ENCODE data around the gene ANKS3.
"Not testable (repeated sequence)": the region's sequence is repeated elsewhere in the genome, so short reads cannot be mapped to it uniquely, and the experiment has no call there.

Gene ANKS3

DNA sequence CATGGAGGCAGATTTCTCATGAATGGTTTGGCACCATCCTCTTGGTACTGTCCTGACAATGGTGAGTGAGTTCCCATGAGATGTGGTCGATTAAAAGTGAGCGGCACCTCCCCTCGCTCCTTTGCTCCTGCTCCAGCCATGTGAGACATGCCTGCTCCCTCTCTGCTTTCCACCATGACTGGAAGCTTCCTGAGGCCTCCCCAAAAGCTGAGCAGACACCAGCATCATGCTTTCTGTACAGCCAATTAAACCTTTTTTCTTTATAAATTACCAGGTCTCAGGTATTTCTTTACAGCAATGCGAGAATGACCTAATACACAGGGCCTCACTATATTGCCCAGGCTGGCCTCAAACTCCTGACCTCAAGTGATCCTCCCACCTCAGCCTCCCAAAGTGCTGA, 20.8 kb upstream of the ANKS3 start:
- DNase-seq, result no peak

DNA sequence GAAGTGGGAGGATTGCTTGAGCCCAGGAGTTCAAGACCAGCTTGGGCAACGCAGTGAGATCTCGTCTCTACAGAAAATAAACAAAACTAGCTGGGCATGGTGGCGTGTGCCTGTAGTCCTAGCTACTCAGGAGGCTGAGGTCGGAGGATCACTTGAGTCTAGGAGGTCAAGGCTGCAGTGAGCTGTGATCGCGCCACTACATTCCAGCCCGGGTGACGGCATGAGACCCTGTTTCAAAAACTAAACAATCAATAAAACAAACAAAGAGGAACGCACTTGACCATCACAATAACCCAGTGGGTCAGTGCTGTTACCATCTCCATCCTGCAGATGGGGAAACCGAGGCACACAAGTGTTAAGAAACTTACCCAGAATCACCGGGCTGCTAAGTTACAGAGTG, 19.2 kb upstream of the ANKS3 start:
- no peak for DNase-seq

DNA sequence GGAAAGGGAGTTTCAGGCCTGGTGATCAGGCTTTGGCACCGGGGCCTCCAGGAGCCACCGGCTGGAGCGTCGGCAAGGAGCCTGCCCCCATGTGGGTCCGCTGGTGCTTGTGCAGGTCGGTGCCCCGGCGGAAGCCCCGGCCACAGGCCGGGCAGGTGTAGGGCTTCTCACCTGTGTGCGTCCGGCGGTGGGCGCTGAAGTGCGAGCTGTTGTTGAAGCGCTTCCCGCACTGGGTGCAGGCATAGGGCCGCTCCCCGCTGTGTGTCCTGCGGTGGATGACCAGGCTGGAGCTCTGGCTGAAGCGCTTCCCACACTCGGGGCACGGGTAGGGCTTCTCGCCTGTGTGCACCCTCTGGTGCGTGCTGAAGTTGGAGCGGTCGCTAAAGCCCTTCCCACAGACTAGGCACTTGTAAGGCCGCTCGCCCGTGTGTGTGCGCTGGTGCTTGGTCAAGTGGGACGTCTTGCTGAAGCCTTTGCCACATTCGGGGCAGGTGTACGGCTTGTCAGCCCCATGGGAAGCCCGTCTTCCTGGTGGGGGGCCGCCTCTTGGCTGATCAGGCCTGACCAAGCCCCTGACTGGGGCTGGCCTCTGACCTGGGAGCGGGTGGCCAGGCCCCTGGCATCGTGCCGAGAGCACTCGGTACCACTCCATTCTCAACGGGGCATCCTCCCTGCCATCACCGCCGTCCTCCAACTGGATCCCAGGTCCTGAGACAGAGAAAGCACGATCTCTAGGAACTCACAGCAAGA, 18.5 kb upstream of the ANKS3 start:
- DNase-seq, result no peak

DNA sequence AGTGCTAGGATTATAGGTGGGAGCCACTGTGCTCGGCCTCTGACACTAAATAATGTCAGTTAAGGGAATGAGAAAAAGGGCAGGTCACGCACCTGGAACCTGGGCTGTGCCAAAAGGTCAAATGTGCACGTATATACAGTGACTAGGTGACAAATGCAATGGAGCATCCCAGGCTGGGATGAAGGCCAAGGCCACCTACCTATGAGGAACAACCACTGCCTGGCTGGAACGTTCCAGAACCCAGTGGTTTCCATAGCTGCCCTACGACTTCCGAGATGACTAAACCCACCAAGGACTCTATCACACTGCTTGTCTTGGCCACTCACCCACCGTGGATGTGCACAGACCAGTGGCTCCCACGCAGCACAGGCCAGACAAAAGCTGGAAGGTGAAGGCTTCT, 16.8 kb upstream of the ANKS3 start:
- no peak for DNase-seq

DNA sequence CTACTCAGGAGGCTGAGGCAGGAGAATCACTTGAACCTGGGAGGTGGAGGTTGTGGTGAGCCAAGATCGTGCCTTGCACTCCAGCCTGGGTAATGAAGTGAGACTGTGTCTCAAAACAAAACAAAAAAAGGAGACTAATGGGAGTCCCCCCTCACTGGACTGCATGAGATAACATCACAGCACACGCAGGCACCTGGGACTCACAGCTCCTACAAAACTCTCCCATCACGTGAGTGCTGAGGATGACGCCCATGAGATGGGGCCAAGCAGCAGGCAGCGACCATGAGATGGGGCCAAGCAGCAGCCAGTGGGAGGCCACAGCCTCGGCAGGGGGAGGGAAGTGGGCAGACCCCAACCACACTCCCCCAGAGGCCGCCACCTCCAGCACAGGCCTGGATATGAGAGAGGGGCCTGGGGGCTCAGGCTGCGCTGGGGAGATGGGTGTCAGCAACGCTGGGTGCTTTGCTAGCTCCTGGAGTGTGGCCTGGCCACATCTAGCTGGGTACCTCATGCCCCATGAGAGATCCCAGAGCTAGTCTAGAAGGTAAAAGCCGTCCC, 15.7 kb upstream of the ANKS3 start:
- DNase-seq, result no peak

DNA sequence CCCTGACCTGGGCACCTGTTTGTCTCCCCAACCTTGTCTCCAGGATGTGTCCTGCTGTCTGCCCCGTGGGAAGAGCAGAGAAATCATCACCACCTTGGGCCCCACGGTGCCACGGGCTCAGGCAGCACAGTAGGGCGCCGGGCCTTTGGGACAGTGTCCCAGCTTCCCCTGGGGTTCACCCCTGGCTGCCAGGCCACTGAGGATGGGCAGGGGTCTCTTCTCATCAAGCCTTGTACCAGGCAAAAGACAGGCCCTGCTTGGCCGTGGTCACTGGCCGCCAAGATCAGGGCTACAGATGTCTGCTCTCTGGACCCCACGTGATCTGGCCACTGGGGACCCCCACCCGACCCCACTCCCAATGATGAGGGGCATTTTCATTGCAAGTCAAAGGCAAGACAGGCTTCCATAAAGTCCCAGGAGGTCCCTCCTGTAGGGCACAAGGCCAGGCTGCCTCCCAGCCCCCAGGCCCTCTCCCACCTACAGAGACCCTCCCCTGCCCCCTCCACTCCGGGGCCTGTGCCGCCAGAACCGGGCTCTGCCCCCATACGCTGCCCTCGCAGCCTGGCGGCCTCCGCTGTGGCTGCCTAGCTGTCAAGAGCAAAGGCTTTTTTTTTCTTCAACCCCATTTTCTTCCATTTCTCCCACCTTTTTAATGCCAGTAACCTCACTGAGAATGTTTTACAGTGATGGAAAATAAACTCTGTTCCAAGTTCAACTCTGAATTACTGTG, 14.8 kb upstream of the ANKS3 start:
- no peak for DNase-seq

DNA sequence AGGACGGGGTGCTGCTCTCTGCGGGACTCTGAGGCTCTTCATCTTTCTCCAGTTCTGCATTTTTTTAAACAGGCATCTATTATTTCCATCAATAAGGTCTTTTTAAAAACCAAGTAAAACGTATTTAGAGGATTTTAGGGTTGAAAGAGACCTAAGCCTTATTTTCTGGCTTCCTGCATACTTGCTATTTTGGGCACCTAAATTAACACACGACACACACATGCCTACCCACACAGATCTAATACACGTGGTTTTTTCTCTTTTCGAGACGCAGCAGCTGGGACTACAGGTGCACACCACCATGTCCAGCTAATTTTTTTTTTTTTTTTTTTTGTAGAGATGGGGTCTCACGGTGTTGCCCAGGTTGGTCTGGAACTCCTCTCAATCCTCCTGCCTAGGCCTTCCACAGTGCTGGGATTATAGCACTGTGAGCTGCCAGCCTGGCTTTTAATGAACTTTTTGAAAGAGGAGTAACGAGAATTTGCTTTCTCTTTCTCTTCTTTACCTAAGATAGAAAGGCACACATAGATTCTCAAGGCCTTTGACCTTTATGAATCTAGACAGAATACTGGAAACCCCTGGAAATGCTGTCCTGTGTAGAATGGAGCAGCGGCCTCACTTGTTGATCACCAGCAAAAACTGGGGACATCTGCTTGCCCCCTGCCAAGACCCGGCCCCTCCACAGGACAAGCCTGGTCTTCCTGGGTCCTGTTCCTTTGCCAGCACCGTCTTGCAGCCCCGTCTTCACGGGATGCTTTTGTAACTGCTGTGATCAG, 14.0 kb upstream of the ANKS3 start:
- DNase-seq, result no peak

DNA sequence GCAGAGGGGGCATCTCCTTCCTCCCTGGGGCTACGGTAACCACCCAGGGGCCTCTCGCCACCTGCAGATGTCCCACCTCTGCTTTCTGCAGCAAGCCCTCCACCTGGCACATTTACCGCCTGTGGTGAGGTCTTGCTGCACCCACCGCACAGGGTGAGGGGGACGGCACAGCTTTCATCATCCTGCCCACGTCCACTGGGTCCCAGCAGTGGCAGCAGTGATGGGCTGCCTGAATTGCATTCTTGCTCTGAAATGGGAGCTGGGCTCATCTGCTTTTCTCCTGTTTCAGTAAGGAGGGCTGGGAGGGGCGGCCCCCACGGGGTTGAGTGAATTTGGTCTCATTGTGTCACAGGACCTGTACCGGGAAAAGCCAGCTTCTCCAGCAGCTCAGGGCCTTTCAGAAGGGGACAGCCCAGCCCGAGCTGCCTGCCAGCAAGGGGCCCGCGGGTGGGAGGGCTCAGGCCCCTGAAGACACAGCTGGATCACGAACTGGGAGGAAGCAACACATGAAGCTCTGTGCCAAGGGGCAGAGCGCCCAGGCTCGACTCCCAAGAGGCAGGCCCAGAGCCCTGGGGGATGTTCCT, 13.0 kb upstream of the ANKS3 start:
- no peak for DNase-seq

DNA sequence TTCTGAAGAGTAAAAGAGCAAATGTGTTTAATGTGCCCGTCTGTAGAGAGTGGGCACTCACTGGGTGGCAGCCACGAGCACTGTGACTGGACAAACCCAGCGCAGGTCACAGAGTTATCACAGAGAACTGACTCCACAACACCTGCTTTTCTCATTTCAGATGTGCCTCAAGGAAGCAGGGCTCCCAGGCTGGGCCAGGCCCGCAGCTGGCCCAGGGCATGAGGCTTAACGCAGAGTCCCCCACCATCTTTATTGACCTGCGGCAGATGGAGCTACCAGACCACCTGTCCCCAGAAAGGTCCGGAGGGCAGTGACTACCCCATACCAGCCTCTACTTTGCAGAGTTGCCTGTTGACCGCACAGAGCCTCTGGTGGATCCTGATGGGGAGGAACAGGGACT, 12.1 kb upstream of the ANKS3 start:
- DNase-seq, result no peak

DNA sequence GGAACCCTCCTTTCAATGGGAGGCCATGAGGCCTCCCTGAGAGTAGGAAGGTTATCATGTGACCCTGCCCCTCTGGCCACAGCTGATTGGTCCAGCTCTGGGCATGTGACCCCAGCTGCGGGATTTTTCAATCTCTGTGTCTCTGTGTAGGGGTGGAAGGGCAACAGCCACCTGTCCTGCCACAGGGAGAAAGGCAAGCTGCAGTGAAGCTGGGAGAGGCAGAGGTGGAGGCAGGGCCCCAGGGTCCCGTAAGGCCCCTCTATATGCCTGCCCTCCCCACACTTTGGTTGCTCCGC, 11.2 kb upstream of the ANKS3 start:
- DNase-seq, result no peak

DNA sequence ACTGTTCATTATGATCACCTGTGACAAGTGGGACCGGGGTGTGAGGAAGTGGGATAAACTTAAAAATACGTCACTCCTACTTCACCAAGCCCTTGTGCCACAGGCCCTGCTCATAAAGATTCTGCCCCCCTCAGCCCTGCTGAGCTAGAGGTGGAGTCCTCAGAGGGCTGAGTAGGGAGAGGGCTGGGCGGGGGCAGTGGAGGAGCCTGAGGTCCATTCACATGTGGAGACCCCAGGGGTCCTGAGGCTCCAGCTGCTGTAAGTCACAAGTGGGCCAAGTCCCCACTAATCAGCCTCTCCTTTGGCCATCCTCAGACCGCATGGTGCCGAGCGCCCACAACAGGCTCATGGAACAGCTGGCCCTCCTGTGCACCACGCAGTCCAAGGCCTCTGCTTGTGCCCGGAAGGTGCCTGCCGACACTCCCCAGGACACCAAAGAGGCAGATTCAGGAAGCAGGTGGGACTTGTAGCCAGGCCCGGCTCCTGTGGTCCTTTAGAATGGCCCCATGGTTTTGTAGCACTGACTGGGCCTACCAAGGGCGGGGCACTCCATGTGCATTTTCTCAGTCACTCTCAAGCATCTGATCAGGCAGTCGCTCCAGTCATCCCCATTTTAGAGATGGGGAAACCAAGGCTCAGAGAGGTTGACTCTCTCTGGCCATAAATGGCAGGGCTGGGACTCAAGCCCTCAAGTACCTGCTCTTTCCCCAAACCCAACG, 10.6 kb upstream of the ANKS3 start:
- no peak for DNase-seq

DNA sequence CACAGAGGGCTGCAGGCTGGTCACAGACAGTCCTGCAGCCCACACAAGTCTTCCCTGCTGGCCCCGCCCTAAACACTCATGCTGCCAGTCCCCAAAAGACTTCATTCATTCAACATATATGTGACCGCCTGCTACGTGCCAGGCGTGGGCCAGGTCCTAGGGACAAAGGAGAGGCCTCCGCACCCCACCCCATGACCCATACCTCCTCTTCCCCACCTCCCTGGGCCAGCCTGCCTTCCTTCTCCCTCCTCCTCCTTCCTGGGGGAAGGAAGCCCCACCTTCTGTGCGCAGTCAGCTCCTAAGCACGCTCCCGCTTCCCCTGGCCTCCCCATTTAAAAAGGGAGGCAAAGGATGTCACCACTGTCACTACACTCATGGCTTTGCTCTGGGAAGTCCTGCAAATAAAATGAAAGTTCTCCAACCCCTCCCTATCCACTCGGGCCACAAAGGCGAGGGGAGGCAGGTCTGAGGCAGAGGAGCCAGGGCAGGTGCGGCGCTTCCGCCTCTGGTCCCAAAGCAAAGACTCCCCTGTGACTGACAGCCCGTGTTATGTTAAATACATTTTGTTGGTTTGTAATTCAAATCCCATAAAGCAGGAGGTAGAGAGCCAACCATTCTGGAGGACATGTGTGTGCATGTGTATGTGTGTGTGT, 9.3 kb upstream of the ANKS3 start:
- no peak for DNase-seq

DNA sequence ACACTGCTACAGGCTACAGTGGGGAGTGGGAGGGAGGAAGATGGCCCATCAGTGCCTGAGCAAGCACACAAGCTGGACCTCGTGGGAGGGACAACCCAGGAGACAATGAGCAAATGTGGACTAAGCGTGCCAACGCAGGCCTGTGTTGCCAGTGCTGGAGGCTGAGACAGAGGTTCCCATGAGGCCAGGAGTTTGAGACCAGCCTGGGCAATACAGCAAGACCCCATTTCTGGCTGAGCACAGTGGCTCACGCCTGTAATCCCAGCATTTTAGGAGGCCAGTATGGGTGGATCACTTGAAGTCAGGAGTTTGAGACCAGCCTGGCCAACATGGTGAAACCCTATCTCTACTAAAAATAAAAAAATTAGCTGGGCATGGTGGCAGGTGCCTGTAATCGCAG, 4.3 kb upstream of the ANKS3 start:
- DNase-seq, result not testable (repeated sequence)

DNA sequence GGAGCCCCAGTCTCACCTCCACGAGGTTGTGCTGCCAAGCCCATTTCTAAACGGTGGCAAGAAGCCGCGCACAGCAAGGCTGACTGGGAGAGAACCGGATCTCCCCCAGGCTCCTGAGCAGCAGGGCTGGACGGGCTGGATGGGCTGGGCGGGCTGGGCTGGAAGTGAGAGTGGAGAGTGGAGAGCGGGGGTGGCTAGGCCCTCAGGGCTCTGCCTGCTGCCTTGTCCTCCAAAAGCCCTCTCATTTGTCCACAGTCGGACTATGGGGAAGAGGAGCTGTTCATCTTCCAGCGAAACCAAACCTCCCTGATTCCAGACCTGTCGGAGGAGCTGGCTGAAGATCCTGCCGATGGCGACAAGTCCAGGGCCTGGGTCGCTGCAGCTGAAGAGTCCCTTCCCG, 3.5 kb upstream of the ANKS3 start:
- DNase-seq, result no peak

DNA sequence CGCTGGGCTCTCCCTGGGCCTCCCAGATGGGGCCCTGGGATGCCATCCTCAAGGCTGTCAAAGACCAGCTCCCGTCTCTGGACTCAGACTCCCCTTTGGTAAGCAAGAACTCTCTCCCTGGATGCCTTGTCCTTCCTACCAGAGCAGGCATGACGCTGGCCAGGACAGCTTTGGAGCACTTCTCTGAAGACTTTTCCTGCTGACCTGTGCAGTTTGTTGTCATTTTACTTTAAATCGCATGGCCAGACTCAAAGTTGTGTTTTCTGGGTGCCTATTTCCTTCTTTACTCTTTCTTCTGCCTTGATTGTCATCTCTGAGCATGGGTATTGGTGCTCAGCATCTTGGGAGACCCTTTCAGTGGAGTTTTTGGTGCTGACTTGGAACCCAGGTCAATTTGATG, 2.5 kb upstream of the ANKS3 start:
- DNase-seq, result no peak

DNA sequence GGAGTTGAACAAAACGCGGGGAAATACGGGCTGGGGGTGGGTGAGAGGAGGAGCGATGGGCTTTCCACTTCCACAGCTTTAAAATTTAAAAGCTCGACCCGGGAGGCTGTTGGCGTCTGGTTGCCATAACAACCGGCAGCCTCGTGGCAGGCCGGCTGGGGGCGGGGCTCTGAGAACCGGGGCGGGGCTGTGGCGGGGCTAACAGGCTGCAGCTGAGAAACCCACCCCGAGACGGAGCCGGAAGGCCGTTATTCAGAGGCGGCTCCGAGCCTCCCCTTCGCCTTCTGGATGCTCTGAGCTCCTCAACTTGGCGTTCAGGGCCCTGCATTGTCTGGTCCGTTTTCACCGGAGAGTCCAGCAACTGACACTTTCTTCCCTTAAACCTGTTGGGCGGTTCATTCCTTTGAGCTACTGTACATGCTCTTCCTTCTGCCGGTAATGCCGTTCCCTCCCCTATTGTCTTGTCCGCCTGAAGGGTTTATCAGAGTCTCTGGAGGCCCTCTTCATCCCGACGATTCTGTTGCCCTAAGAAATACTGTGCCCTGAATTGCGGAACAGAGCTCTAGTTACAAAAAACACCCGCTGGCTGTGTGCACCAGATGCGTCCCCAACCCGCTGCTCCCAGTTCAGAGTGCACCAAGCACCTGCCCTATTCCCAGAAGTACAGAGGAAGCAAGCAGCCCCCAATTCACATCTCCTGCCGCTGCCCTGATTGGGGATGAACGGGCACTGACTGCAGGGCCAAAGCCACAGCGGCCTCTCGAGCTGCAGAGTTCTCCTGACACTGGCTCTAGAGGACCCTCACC, 862 bp upstream of the ANKS3 start:
- no peak for DNase-seq

DNA sequence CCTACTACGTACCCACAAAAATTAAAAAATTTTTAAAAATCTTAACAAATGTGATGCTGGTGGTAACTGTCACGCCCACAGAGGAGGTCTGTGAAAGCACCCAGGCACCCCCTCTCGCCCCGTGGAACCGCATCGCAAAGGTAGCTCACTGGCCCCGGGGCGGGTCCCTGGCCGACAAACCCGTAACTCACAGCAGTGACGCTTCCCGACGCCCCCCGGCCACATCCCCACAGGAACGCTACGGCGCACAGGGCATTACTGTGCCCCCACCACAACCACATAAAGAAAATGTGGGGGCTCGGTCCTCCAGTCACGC, 366 bp downstream of the ANKS3 start:
- DNase-seq, result no peak

DNA sequence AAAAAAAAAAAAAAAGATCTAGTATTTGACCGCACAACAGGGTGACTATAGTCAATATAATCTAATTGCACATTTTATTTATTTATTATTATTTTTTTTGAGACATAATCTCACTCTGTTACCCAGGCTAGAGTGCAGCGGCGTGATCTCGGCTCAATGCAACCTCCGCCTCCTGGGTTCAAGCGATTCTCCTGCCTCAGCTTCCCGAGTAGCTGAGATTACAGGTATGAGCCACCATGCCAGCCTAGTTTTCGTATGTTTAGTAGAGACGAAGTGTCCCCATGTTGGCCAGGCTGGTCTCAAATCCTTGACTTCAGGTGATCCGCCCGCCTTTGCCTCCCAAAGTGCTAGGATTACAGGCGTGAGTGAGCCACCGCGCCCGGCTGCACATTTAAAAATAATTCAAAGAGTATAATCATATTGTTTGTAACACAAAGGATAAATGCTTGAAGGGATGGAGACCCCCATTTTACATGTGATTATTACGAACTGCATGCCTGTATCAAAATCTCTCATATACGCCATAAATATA, 794 bp downstream of the ANKS3 start:
- no peak for DNase-seq

DNA sequence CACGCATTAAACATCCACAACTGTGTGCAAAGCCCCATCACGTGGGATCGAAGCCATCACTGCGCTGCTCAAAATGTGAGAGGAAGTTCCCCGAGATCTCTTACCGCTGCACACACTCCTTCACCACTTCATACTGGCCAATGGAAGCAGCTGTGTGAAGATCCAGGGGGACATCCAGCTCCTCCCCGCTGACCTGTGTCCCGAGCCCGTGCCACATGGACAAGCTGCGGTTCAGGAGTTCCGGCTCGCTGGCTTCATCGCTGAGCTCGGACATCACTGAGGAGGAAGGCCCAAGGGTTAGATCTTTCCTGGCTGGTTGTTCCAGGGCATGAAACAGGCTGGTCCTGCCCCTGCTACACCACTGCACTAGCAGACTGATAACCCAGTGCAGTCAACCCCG, 4.2 kb downstream of the ANKS3 start:
- no peak for DNase-seq

DNA sequence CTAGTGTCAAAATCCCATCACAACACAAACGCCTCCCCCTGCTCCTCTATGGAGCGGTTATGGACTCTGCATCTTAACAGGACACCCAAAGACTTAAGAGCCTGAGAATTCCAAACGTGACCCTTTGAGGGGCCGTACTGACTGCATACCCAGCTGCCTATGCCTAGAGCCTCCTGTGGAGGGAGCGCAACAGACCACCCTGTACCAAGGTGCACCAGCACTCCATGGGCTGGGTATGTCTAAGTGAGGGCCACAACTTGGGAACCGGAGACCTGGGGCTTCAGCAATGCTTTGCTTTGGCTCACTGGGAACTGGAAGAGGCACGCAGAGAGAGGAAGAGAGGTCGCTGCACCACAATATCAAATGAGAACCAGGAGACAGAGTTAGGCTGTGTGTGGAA, 5.4 kb downstream of the ANKS3 start:
- DNase-seq, result no peak

DNA sequence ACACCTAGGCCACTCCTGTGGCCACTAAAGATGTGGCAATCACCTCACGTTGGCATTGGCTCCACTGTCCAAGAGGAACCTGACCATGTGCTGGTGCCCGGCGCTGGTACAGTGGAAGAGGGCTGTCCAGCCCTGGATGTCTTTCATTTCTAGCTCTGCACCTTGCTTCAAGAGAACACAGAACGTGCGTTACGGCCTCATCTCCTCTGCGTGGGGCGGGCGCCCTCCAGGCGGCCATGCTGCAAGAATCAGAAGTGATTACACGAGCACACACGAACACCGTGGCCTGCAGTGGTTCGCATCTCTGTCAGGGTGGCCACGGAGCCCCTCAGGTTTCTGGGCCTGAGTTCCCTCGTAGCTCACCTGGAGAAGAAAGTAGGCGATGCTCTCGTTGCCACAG, 7.5 kb downstream of the ANKS3 start:
- no peak for DNase-seq

Data from cerebellar nuclear complex (tissue), 1 donor.